NCI-H524 (cell line): ENCODE measurements around the gene LTBR.

Experiments
- DNase-seq, 2 experiments: peaks; one replicate each; lab custom pipeline; 2025; lab: John Stamatoyannopoulos, UW

Gene LTBR

DNA sequence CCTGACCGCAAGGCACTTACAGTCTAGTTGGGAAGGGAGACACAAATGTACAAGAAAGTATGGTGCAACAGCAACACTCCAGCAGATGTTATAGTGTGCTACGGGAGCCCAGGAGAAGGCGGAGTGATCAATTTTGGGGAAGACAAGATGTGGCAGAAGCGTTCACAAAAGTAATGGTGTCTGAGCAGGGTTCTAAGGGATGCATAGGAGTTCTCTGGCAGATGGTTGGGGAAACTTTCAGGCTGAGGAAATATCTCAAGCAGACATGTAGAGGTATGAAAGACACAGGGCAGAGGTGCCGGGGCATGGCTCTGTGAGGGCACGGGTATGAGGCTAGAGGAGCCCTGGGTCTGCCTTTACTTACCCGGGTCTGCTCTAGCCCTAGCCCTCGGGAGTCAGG, 37.0 kb upstream of the LTBR start:
- DNase-seq = no peak

DNA sequence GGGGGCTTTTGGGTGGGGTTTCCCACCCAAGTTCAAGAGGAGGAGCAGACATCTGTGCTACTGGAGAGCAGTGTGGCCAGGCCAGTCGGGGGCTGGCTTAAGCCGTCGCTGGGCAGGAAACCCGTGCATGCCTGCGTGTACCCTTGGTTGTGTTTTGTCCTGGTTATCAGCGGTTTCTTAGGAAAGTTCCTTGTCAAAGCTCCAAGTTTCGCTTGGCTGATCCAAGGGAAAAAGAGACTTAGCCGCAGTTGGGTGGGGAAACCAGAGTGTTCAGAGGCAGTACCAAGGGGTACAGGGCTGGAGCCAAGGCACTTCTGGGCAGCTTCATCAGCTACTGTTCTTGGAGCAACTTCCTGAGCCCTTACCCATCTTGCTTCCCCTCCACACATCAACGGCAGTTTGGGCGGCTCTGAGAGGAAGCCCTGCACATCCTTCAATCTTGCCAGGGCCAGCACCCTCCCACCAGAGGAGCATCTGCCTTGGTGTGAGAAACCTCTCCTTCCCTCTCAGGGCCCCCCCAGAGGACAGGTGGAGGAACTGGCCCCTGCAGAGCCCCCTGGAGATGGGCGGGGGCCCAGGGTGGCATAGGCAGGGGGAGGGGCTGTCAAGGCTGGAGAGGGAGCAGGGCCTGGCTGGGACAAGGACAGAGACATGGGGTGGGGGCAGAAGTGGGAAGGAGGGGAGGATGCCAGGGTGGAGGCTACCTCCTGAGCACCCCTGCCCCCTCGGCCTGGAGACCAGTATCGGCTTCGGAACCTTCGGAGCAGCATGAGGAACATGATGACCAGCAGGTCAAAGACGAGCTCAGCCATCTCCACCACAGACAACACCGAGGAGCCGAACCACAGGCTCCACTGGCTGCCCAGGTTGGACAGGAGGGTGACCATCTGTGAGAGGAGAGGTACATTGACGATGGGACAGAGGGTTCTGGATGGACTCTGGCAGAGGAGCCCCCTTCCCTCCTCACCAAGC, 36.3 kb upstream of the LTBR start:
- no peak for DNase-seq

DNA sequence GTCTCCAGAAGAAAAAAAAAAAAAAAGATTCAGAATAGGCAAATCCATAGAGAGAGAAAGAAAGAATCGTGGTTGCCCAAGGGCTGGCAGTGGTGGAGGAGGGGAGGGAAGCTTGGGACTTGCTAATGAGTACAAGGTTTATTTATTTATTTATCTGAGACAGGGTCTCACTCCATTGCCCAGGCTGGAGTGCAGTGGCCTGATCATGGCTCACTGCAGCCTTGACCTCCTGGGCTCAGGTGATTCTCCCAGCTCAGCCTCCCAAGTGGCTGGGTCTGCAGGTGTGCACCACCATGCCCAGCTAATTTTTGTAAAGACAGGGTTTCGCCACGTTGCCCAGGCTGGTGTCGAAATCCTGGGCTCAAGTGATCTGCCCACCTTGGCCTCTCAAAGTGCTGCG, 32.3 kb upstream of the LTBR start:
- no peak for DNase-seq

DNA sequence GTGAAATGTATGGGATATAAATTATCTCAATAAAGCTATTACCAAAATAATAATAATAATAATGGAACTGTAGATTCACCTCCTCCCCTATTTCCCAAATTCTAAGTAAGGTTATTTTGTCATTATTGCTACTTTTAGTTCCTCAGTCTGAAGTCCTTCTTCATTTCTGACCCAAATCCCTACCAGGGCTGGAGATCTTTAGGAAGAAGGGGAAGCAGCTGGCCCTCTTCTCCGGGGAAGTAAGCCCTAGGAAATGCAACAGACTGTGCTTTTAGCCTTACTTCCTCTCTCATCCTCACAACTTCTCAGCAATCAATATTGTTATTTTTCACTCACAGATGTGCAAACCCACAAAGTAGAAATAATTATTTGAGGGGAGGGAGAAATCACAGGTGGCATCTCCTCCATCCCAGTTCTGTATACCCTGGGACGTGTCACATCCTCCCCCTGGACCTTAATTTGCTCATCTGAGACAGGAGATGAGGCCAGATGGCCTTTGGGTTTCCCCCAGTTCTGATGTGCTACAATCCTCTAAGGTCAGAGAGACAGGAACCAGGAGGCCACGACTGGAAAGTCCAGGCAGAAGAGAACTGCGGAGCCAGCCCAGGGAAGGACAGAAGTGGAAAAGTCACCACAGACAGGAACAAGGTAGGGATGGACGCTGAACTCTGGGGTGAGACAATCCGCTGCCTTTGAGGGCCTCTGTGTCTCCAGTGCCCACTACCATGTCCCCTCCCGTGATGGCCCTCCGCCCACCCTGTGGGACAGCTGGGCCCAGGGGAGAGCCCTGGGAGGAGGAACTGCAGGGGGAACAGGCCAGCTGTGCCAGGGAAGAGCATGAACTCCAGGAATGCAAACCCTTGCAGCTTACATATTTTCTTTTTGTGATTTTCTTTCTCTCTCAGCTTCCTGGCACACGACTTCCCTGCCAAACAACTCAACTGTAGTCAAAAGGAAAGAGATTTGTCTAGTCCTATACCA, 31.5 kb upstream of the LTBR start:
- DNase-seq = peak in 1 of 2 experiments; percentile 35

DNA sequence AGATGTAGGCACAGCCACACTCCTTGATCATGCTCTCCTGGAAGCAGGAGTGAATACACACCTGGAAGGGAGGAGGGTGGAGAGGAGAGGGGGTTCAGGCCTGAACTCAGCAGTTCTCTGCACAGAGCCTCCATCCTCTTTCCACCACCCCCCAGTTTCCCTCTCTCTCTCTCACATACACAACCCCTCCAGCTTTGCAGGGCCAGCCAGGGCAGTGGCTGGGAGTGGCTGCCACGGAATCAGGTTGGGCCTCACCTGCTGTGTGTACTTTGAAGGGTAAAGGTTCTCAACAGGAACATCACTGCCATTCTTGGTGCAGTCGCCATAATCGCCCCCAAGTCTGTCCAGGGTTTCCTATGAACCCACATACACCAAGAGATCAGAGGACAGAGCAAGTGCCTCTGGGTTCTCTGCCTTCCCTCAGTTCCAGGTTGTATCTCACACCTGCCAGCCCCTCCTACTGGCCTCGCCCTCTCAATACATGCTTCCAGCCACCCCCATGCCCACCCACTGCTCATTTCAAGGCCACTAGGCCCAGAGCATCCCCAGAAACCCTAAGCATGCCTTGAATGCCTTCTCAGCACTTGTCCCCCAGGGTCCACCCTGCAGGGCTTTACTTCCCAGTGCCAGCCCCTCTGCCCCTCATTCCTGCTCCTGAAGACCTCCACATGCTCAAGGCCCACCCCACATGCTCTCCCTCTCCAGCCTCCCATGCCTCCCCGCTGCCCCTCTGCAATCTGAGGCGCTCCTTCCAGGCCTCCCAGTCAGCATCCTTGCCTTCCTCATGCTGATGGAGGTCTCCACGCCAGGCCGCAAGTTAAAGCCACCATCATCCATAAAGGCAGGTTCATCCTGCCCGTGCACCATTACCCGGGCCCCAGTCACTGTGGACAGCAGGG, 29.2 kb upstream of the LTBR start:
- no peak for DNase-seq

DNA sequence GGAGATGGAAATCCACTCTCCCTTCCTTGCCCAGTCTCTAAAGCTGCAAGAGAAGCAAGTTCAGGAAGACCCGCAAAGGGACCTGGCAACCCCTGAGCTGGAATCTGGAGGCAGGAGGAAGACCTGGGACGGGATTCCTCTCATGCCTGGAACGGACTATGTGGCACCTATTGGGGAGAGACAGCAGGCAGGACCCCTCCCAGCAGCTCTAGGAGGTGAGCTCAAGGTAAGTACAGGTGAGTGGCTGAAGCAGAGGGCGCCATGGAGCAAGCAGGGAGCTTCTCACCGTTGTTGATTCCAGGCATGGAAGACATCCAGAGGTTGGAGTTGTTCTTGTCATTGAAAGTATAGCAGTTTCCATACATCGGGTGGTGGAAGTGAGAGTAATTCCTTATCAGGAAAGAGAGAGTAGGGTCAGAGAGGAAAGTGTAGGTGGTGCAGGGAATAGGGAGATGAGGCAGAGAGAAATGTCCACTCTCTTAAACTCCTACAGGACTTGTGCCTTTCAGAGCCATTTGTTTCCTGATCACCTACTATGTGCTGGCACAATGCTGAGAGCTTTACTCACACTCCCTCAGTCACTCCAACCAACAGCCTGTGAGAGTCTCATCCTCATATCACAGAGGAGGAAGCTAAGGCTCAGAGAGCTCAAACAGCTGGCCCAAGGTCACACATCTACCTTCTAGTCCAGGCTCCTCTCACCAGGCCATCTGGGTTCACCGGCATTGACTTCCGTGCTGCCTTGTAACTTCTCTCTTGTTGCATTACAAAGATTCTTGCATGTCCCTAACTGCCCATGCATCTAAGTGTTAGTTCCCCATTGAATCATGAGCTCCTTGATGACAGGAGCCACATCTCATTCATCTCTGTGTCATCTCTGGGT, 28.2 kb upstream of the LTBR start:
- no peak for DNase-seq

- no peak for DNase-seq
These were observed 27.6 kb upstream of the LTBR start for GRCh38 chr12:6356374-6356820.

- no peak for DNase-seq
These were observed 25.1 kb upstream of the LTBR start for GRCh38 chr12:6358881-6359280.

GRCh38 chr12:6360080-6360571, 23.8 kb upstream of the LTBR start:
- DNase-seq = no peak

DNA sequence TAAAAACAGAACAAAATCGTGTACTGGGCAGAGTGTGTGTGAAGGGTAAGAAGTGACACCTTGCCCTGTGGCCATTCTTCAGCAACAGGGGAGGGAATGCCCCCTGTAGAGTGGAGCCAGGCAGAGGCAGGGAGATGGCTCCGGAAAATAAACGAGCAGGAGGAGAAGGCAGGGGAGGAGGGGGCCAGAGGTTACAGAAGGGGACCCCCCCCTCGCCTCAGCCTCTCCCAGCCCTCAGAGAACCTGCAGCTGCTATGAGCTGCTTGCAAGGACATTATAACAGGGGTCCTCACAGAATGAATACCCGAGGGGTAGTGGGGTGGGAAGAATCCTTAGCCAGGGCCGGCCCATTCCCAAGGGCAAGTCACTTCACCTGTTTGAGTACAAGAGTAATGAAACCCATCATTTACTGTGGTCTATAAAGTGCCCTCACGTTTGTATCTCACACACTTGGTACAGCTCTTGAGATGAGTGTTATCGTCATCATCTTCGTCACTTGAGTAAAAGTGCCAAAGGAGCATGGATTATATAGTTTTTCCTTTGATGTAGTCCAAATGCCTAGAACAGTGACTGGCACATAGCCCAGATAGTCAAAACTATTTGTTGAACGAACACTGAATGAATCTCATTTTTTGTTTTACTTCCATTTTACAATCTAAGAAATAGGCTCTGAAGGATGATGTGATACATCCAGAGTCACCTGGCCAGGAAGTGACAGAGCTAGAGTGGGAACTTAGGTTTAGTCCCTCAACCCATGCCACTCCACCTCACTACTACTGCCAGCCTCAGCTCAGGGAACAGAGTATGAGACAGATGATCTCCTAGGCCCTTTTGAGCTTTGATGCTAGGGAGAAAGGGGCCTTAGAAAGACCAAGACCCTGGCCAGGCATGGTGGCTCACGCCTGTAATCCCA, 23.1 kb upstream of the LTBR start:
- DNase-seq = no peak

DNA sequence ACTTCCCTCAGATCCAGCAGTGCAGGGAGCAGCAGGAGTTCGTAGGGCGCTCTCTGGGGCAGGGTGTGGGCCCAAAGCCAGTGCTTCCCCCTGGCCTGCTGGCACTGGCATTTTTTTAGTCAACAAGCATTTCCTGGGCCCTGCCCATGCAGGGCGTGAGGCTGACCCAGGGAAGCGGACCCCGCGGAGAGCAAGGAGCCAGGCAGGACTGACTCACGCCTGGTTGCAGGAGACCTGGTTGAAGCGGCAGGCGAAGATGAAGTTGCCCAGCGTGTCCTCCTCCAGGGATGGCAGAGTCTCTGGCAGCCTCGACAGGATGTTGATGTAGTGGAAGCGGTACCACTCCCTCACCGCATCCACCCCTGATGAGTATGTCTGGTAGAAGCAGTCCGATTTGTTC, 22.1 kb upstream of the LTBR start:
- no peak for DNase-seq

GRCh38 chr12:6362403-6362802, 21.6 kb upstream of the LTBR start:
- DNase-seq = no peak

DNA sequence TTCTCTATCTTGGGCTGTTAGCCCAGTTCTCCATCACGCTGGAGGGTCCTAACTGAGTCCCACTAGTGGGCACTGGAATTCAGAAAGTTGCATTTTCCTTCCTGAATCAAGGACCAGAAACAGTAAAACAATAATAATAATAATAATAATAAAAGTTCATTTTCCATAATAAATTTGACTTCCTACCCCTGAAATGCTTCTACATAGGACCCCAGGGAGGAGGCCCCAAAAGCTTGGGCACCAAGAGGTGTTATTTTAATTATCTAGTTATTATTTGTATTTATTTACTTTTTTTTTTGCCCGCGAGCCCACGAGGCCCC, 21.0 kb upstream of the LTBR start:
- DNase-seq = no peak

DNA sequence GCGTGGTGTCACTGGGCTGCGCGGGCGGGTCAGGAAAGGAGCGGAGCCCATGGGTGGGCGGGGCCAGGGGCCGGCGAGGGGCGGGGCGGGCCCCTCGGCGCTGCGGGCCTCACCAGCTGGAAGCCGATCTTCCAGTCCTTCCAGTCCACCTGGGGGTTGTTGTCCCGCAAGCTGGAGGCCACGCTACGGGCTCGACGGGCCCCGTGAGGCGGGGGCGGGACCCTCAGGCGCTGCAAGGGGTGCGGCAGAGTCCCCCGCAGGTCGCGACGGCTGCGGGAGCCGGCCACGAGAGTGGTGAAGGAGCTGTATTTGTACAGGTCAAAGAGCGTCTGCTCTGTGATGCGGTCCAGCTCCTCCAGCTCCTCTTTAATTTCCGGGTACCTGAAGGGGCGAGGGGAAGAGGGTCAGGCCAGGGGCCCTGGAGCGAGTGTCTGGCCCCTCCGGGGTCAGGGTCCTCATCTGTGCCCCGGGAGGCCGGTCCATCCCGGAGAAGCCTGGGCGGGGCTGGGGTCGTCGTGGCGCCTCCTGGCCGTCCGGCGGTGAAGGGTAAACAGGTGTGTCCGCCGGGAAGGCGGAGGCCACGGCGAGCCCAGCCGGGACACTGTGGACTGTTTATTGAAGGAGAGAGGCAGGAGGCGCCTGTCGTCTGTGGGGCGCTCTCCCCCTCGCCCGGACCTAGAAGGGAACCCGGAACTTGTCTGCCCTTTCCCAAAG, 20.5 kb upstream of the LTBR start:
- DNase-seq = peak in 1 of 2 experiments; percentile 19

- DNase-seq = no peak
These were observed 20.0 kb upstream of the LTBR start for GRCh38 chr12:6364044-6364374.

- DNase-seq = peak in 1 of 2 experiments; percentile 9
These were observed 16.6 kb upstream of the LTBR start for GRCh38 chr12:6367065-6367968.

DNA sequence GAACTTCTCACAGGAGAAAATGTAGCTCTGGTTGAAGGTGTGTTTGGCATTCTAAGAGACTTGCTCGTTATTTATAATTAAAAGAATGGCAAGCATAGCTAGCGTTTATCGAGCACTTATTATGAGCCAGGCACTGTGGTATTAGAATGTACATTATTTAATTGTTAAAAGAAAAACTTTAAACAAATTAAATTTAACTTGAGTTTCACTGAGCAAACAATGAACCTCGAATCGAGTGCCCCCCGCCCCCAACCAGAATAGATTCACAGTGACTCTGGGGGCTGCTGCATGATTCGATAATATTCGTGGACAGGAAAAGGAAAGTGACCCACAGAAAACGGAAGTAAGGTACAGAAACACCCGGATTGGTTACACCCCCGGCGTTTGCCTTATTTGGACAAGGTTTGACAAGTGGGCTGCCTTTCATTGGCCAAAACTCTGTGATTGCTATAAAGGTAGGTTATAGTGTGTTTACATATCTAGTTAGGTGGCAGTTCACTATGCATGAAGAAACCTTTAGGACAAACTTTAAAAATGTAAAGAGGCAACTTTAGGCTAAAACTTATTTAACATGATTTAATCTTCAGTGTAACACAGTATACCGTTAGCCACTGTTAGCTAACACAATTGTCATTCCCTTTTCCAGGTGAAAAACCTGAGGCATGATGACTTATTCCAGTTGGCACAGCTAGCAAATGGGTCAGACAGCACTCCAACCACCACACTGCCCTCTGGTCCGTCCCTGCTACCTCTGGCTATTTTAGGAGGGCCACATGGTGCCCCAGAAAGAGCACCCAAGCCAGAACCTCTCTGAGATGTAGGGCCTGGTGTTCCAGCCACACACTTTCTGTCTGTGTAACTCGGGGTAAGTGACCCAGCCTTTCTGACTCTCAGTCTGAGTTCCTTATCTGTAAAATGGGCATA, 15.7 kb upstream of the LTBR start:
- DNase-seq = no peak
